OCI-LY7 (cell line): ENCODE data around the gene LANCL2.

Experiments used
- CTCF ChIP-seq: fragments of 200-600 bp; sonication (generic); conservative IDR thresholded peaks from 2 replicates; pipeline ENCODE4 v1.5.1; 2014; ENCODE audit warnings: mild to moderate bottlenecking, antibody characterized with exemption, low read length, moderate library complexity, mixed read lengths
- EZH2phosphoT487 ChIP-seq: fragments of 200-600 bp; sonication (generic); IDR thresholded peaks from 2 replicates; pipeline ENCODE4 v1.6.1; 2018; ENCODE audit warnings: low read depth, borderline replicate concordance, mild to moderate bottlenecking, mixed run types, antibody characterized with exemption, low read length, moderate library complexity, mixed read lengths

GRCh38 chr7:55457801-55458200, 92.7 kb downstream of the LANCL2 start:
- no peak for TF ChIP-seq CTCF
- no peak for TF ChIP-seq EZH2phosphoT487
